GM04504 (cell line): ENCODE data around the gene MARCHF10.
A peak's percentile ranks its signal among the peaks of the same experiment; 100 is the strongest.

ENCODE experiments used
- DNase-seq: peaks from one replicate; pipeline ENCODE4 v3.0.0-alpha.2; 2012; ENCODE audit warnings: low read depth

The MARCHF10 gene

DNA sequence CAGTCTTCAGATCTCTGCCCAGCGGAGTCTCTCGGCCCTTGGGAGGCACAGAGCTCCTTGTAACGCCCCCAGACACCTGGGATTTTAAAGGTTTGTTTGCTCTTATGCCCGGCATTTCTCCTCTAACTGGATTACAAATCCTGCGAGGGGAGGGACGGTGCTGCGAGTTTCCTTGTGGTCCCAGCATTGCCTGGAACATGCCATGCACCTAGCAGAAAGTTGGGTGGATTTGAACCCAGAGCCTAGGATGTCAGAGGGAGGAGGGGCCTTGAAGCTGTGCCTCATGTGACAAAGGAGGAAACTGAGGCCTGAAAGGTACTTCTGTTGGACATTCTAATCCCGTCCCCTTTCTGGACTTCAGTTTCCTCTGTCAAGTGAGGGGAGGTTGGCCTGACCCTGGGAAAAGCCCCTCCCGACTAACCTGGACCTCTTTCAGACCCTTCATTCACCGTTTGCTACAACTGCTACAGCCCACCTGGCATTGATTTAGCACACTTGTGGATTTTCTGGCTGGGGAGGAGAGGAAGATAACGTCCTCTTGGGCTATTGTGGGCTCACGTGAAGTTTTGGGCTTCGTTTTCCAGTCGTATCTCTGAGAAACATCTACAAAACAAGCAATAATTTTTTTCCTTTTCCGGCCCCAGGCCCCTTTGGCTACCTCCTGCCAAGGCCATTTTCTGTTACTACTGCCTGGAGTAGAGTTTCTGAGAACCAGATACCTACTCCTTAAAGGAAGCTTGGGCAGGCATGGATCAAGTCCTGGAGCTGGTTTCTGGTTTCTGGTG, 149.8 kb downstream of the MARCHF10 start:
- DNase-seq = no peak

DNA sequence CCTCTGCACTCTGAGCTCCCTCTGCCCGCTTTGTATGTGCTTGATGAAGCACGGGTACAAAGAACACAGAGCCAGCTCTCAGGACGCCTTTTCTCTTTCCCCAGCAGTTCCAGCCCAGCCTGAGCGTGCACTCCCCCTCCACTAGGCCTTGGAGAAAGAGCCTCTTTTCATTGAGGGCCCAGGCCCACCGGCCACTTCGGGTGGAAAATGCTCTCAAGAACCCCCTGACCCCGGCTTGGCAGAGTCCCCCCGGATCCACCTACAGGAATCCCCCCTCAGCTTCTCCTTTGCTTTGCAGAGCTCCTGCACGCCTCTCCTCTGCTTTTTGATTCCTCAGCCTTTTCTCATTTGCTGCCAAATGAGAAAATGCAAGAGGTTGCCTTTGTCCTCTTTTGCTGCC, 150.4 kb downstream of the MARCHF10 start:
- DNase-seq = no peak

DNA sequence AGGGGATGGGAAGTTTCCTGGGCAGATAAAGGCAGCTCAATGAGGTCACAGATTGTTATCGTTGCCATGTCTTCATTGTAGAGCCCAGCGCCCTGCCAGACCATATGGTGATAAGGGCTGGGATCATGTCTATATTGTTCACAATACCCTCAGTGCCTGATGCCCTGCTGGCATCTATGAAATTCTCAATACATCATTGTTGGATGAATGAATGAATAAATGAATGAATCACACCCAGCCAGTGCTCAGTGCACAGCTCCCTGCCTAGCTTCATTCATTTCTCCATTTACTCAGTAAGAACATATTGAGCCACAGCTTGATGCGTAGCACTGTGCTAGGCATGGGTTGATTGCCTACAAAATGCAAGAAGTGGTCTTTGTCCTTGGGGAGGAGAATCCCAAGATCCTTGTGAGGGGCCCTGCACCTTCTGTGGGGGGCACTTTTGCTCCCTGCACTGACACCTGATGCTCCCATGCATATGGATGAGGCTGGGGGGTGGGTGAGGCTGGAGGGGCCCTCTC, 150.9 kb downstream of the MARCHF10 start:
- DNase-seq = no peak

DNA sequence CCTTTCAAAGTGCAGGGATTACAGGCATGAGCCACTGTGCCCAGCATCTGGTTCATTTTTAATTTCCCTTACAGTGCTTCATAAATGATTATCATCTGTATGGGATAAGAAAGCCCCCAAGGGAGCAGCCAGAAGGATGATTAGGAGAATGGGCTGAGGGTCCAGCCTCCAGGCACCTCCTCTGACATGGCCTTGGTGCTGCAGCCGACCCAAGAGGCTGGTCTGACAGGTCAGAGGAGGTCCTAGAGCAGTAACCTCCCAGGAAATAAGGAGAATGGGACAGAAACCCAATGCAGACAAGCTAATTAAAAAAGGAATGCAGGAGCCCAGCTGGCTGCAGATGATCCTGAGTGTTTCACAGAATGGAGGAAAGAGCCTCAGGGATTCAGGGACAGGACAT, 151.7 kb downstream of the MARCHF10 start:
- no peak for DNase-seq

DNA sequence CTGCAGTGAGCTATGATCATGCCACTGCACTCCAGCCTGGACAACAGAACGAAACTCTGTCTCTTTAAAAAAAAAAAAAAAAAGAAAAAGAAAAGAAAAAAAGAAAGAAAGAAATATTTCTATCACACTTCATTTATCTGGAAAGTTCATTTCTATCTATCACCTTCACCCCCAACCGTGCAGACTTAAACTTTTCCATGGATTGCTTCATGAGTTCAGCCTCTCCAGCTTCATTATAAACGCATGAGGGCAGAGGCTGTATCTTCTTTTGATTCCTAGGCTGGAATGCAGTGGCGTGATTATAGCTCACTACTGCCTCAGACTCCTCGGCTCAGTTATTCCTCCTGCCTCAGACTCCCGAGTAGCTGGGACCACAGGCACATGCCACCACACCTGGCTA, 152.5 kb downstream of the MARCHF10 start:
- no peak for DNase-seq

DNA sequence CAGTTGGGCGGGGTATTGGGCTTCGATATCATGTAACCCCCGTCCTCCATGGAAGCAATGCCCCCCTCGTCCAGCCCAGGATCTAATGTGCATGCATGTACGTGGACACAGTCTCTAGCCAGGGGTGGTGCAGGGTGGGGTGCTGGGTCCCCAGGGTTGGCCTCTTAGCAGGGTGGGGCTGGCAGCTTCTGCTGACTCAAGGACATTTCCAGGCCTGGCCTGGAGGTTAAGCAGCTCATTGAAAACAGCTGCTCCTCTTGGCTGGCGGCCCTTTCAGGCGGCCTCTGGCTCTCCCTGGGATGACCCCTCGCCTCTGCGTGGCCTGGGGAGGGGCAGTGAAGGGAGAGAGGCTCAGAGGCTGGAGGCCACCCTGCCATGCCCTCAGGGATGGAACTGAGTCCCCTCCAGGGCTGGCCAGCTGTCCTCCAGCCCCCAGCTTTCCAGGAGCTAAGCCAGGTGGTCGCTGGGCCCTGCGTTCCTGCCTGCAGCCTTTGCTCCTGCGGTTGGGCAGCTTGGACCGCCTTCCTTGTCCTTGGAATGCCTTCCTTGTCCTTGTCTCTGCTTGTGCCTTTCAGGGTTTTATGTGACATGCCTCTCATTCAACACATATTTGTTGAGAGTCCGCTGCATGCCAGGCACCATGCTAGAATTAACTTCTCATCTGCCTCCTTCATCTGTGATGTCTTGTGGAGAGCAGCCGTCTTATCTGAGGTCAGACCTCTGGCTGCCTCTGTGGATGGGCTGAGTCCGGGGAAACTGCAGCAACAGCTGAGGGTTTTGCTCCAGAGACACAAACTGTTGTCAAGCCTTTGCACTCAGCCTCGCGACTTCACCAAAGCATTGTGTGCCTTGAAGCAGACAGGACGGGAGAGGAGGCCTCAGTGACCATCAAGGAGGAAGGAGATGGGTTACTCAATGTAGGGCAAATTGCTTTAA, 154.0 kb downstream of the MARCHF10 start:
- DNase-seq = peak; percentile 78

DNA sequence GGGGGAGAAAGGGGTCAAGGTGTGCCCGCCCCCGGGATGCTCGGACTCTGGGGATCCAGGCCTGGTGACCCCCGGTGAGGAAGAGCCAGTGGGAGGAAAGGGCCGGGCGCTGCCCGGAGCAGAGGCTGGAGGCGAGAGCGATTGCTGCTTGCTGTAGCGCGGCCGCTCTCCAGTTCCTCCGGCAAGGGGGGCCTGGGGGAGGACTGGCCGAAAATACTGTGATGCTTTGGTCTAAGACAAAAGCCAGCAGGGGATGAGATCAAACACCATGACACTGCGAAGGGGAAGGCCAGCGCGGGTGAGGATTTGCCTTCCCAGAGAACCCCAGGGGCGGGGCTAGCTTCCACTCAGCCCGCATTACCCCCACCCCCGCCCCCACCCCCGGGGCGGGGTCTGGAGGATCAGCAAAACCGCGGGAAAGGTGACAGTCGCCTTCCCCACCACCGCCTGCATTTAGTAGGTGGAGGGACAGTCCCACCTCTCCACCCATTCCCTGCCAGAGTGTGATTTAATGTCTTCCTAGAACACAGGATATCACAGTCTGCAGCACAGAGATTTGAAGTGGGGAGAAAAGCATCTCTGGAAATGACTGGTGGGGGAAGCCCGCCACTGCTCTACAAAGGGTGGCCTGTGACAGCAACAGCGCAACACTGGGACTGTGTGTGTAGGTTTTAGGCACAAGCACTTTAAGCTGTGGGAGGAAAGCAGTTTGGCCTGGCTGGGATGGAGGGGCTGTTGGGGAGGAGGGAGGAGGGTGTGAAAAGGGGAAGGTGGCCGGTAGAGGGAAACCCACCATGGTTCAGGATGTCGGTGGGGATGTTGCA, 154.9 kb downstream of the MARCHF10 start:
- DNase-seq = peak; percentile 34

DNA sequence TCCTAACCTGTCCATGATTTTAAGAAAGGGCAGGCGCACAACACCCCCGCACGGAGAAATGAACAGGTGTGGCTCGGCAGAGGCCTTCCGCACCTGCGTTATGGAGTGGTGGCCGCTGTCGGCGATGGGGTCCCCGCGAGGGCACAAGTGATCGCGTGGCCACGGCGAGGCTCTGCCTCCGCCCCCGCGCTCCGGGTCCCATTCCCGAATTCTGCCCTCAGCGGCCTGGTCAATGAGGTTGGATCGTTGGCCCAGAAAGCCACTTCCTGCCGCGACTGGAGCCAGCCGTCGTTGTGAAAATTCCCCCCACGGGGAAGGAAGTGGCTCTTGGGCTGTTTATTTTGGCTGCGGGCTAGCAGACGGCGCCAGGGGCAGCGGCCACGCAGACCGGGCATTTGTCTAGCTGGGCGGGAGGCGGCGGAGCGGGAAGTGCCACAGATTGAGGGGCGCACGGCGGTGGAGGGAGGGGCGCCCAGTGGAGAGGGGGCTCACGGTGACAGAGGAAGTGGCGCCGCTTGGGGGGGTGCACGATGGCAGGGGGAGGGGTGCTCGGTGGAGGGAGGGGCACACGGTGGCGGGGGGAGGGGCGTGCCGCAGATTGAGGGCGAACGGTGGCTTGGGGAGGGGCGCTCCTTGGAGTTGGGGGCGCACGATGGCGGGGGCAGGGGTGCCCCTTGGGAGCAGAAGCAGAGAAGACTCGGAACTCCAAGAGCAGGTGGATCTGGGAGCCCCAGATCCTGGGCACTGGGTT, 155.7 kb downstream of the MARCHF10 start:
- DNase-seq = peak; percentile 57
